ENCODE measurements around the gene RNU6-8. TPM values are rescaled to one million over a fixed set of nuclear protein-coding genes. Genes with fewer than 3 reads are reported as not detected.

Gene RNU6-8
- total RNA-seq, 1 donor from 2014 or later, result not detected

- intact Hi-C loops (cut with micrococcal nuclease), result loop anchor here (10.0 kb wide), 1 partner anchor 1581 kb away; the partner anchor contains the start of gene SCFD1
Observed at GRCh38 chr14:32205984-32206383, 2.9 kb upstream of the RNU6-8 start.

DNA sequence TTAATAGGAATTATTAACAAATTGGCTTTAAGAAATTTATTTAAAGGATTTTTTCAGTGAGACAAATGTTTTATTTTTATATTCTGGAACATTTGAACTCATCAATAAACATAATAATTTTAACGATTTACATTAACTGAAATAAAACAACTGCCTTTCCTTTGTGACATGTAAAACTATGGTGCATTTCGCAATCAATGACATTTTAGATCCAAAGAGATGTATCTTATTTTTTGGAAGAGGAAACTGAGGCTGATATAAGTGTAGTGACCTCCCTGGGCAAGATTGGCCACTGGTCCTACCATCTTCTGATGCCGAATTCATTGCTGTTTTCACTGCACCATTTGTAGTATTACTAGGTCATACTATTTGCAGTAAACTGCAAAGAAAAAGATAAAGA is 2.5 kb upstream of the RNU6-8 start:
- intact Hi-C loops (cut with micrococcal nuclease), result loop anchor here (10.0 kb wide), 1 partner anchor 1581 kb away; the partner anchor contains the start of gene SCFD1

DNA sequence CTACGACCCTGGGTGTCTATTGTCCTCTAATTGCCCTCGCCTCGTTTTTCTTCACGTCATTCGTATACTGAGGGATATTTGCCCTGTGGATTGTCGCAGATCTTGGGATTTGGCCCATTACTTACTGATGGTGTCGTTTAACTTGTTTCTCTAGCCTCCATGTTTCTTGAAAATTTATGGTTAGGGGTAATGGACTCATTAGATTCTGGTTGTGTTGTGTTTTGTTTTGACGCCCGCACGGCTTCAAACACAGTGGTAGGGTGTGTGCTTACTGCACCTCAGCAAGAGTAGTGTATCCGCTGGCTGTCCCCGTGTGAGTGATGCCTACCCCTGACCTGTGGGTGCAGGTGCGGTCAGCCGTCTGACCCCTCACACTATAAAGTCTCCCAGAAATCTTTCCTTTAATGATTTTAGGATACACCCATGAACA is 874 bp upstream of the RNU6-8 start:
- intact Hi-C loops (cut with micrococcal nuclease), result loop anchor here (1.0 to 10.0 kb wide), 14 partner anchors 48 to 1645 kb away; partner anchors contain the start of genes DTD2, G2E3, NUBPL and SCFD1

DNA sequence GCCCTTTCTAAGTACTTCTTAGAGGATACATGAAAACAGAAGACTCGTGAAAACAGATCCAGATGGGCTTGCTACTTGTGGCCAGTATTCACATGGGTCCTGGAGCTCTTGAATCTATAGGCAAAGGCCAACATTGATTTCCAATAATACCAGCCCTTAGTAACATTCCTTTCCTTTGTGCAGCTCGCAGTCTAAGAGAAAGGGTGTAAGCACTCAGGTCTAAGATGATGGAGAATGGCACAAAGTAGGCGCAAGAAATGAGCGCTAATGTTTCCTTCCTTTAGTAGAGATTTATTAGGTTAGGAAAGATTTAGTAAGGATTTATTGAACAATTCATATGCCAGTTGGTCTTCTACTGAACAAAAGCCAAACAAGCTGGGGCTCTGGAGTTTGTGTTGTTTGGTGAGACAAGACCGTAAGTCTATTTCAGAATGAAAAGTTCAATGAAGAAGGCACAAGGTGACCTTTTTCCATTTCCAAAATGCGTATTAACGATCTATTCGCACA is 525 bp downstream of the RNU6-8 start:
- intact Hi-C loops (cut with micrococcal nuclease), result loop anchor here (1.0 to 10.0 kb wide), 9 partner anchors 65 to 1644 kb away; partner anchors contain the start of genes G2E3, HEATR5A, SCFD1 and STRN3

DNA sequence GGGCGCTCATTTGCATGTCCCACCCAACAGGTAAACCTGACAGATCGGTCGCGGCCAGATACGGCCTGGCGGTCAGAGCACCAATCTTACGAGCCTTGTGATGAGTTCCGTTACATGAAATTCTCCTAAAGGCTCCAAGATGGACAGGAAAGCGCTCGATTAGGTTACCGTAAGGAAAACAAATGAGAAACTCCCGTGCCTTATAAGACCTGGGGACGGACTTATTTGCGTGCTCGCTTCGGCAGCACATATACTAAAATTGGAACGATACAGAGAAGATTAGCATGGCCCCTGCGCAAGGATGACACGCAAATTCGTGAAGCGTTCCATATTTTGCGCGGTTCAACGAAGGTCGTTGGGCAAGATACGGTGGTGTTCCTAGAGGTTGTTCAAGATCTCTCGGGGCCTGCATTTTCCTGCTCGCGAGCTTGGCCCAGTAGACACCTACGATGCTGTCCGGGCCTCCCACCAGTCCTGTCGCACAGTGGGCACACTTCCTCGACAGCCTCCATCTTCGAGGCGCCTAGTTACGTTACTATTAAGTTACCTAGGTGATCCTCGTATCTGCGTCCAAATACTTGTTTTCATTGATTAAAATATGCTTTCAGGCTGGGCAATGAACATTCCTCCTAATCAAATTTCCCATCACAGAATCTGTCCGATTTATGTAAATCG is 1.1 kb downstream of the RNU6-8 start, which contains the start of gene RNU6-7:
Gene RNU6-7, plus strand, starts transcription at position 230 of the 675 bp plus-strand sequence.
- intact Hi-C loops (cut with micrococcal nuclease), result loop anchor here (1.0 to 10.0 kb wide), 9 partner anchors 65 to 1643 kb away; partner anchors contain the start of genes G2E3, HEATR5A, SCFD1 and STRN3

GRCh38 chr14:32201193-32201815 is 1.8 kb downstream of the RNU6-8 start:
- intact Hi-C loops (cut with micrococcal nuclease), result loop anchor here (5.0 to 10.0 kb wide), 5 partner anchors 64 to 1577 kb away; partner anchors contain the start of gene SCFD1

GRCh38 chr14:32200368-32201192 is 2.5 kb downstream of the RNU6-8 start:
- intact Hi-C loops (cut with micrococcal nuclease), result loop anchor here (5.0 to 10.0 kb wide), 5 partner anchors 63 to 1576 kb away; partner anchors contain the start of gene SCFD1

GRCh38 chr14:32197919-32198318 is 5.2 kb downstream of the RNU6-8 start:
- intact Hi-C loops (cut with micrococcal nuclease), result no loop called here

DNA sequence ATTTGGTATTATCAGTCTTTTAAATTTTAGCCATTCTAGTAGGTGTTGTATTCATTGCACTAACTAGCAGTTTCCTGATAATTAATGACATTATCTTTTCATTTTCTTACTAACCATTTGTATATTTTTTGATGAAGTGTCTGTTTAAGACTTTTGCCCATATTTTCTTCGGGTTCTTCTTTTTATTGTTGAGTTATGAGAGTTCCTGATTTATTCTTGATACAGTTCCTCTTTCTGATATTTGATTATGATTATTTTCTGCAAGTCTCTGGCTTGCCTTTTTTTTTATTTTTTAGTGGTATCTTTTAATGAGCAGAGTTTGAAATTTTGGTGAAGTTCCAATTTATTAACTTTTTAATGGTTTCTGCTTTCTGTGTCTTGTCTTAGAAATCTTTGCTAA is 7.4 kb downstream of the RNU6-8 start:
- intact Hi-C loops (cut with micrococcal nuclease), result no loop called here

GRCh38 chr14:32193532-32193931 is 9.5 kb downstream of the RNU6-8 start:
- intact Hi-C loops (cut with micrococcal nuclease), result no loop called here

- intact Hi-C loops (cut with micrococcal nuclease), result no loop called here
Observed at GRCh38 chr14:32192712-32193373, 10.2 kb downstream of the RNU6-8 start.

- intact Hi-C loops (cut with micrococcal nuclease), result no loop called here
Observed at GRCh38 chr14:32190673-32191072, 12.4 kb downstream of the RNU6-8 start.

DNA sequence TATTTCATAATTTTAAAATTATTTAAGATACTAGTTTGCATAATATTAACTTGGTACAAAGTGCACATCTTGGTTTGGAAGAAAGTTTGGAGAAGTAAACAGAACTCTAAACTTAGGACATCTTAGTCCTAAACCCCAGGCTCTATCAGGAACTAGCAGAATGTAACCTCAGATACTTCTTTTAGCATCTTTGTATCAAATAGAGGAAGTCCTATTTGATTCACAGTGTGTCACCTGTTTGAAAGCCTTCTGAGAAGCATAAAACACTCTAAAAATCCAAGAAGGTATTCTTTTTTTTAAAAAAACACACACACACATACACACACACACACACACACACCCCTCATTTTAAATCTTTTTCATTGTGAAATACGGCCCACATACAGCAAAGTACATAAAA is 13.3 kb downstream of the RNU6-8 start:
- intact Hi-C loops (cut with micrococcal nuclease), result no loop called here

GRCh38 chr14:32186248-32186647 is 16.8 kb downstream of the RNU6-8 start:
- intact Hi-C loops (cut with micrococcal nuclease), result no loop called here

- intact Hi-C loops (cut with micrococcal nuclease), result no loop called here
Observed at GRCh38 chr14:32185097-32185496, 18.0 kb downstream of the RNU6-8 start.

GRCh38 chr14:32183151-32184058 is 19.7 kb downstream of the RNU6-8 start:
- intact Hi-C loops (cut with micrococcal nuclease), result no loop called here

DNA sequence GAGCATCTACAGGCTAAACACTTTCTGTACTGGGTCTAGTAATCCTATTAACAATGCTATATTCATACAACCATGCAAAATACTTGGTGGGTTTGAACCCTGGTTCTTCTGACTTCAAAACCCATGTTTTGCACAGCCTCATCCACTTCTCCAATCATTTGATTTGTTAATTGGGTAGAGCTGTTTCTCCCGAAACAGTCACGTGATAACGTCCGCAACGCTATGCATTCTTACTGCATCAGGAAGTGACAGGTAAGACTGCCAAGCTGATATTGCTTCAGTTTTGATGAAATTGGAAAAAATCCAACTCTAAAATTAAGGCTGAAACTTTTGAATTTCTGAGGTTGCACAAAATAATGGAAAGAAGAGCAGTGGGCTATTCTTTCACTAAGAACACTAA is 31.6 kb downstream of the RNU6-8 start:
- intact Hi-C loops (cut with micrococcal nuclease), result no loop called here

DNA sequence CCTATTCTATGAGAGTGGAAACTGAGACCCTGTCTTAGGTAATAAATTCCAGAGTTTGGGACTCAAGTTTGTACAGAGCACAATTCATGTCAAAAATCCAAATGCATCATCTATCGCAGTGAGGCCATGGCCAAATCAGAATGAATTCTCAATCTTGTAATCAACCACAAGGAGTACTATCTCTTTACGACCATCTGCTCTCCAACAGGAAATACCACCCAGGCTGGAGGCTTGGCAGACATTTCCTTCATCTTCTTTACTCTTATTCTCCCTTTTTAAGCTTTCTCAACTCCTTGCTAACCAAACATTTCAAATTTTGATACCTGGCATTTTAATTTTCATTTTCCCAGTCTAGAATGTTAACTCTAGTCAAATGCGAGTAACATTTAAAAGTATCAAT is 33.9 kb downstream of the RNU6-8 start:
- intact Hi-C loops (cut with micrococcal nuclease), result no loop called here

- intact Hi-C loops (cut with micrococcal nuclease), result no loop called here
Observed at GRCh38 chr14:32167907-32168306, 35.2 kb downstream of the RNU6-8 start.

GRCh38 chr14:32166924-32167323 is 36.1 kb downstream of the RNU6-8 start:
- intact Hi-C loops (cut with micrococcal nuclease), result no loop called here

All from T-helper 1 cell treated with Interleukin-12 subunit alpha and Interleukin-12 subunit beta and Interleukin-4 antibody, amounts not matched to agents 30 ng/mL and 1 ng/mL, for 36 hours (primary cell).